A549 (cell line): ENCODE data around the gene METTL9. TPM values are rescaled to one million over a fixed set of nuclear protein-coding genes. Genes with fewer than 3 reads are reported as not detected.

Experiments used
- ATAC-seq, 2 experiments: fragments of 200-7000 bp in 1 of 2; fragments of >200 bp in 1 of 2; cut with Nextera tagmentation in 1 of 2; cut with Tn5 transposase in 1 of 2; 3 replicates each; pipeline versions ENCODE4 v1.8.0 to v1.9.1; 2018 to 2020; ENCODE audit warnings: mild to moderate bottlenecking in 1 of 2, moderate library complexity in 1 of 2
- CTCF ChIA-PET: fragments of 300-600 bp; sonication (Branson Sonifier 250); formaldehyde crosslinking; extraction: SDS; loops from one replicate; lab custom pipeline; 2021; ENCODE audit warnings: antibody characterized with exemption, inconsistent platforms; lab: Yijun Ruan, JAX
- POLR2A ChIA-PET: fragments of 350-600 bp; formaldehyde crosslinking; extraction: SDS; loops from one replicate; lab custom pipeline; 2021; ENCODE audit warnings: antibody characterized with exemption, inconsistent platforms; lab: Yijun Ruan, JAX
- DNase-seq, 2 experiments: peaks; one replicate each; pipeline versions ENCODE4 v3.0.0 to v3.0.0-alpha.2; 2011 to 2016; ENCODE audit warnings: low read depth in 1 of 2, low spot score in 1 of 2
- FAIRE-seq: peaks from 2 replicates; lab custom pipeline; 2011; peaks lifted over from hg19 to GRCh38; lab: Jason Lieb, UNC
- H3K27ac ChIP-seq, 2 experiments: fragments of >200 bp; sonication (Bioruptor Twin); formaldehyde crosslinking; 3 replicates each; pipeline ENCODE4 v1.5.1; 2016 to 2017
- H3K4me1 ChIP-seq: fragments of >200 bp; sonication (Bioruptor Twin); formaldehyde crosslinking; 3 replicates; pipeline ENCODE4 v1.6.1; 2016
- H3K4me2 ChIP-seq: fragments of >200 bp; sonication (Bioruptor Twin); formaldehyde crosslinking; 3 replicates; pipeline ENCODE4 v1.6.1; 2016
- H3K4me3 ChIP-seq: fragments of >200 bp; sonication (Bioruptor Twin); formaldehyde crosslinking; 3 replicates; pipeline ENCODE4 v1.5.1; 2016
- H3K9me3 ChIP-seq: fragments of >200 bp; sonication (Bioruptor Twin); formaldehyde crosslinking; 3 replicates; pipeline ENCODE4 v1.6.1; 2016
- ATOH8 ChIP-seq: fragments of 250-450 bp; sonication (Bioruptor Pico); IDR thresholded peaks from 2 replicates; pipeline ENCODE4 v1.5.0; 2020; ENCODE audit warnings: low read depth, mild to moderate bottlenecking, moderate library complexity
- CBX2 ChIP-seq: fragments of 200-600 bp; sonication (generic); IDR thresholded peaks from 2 replicates; pipeline ENCODE4 v1.6.1; 2016; ENCODE audit warnings: low read depth, mild to moderate bottlenecking, borderline replicate concordance
- CHD2 ChIP-seq: fragments of 150-350 bp; IDR thresholded peaks from 2 replicates; pipeline ENCODE4 v1.6.1; 2014; ENCODE audit warnings: low read length; ENCODE audit not compliant: partially characterized antibody
- CHD4 ChIP-seq: fragments of 200-600 bp; sonication (generic); IDR thresholded peaks from 2 replicates; pipeline ENCODE4 v1.6.1; 2016; ENCODE audit warnings: antibody characterized with exemption, mild to moderate bottlenecking, borderline replicate concordance
- CTCF ChIP-seq: fragments of >200 bp; sonication (Bioruptor Twin); formaldehyde crosslinking; IDR thresholded peaks from 3 replicates; pipeline ENCODE4 v1.5.1; 2016
- E2F6 ChIP-seq: IDR thresholded peaks from 2 replicates; pipeline ENCODE4 v1.6.1; 2012; ENCODE audit warnings: low read depth, borderline replicate concordance
- EHMT2 ChIP-seq: fragments of 200-600 bp; sonication (generic); IDR thresholded peaks from 2 replicates; pipeline ENCODE4 v1.6.1; 2016; ENCODE audit warnings: antibody characterized with exemption, low read depth, mild to moderate bottlenecking, moderate library complexity
- EP300 ChIP-seq, 2 experiments: fragments of >200 bp; sonication (Bioruptor Twin); formaldehyde crosslinking; IDR thresholded peaks; 2 replicates in 1 of 2; 3 replicates in 1 of 2; pipeline ENCODE4 v1.6.1; 2016 to 2017
- FOSB ChIP-seq: fragments of 250-450 bp; sonication (Bioruptor Pico); IDR thresholded peaks from 2 replicates; pipeline ENCODE4 v1.5.0; 2020; ENCODE audit warnings: mild to moderate bottlenecking, moderate library complexity
- FOXS1 ChIP-seq: fragments of 250-450 bp; sonication (Bioruptor Pico); IDR thresholded peaks from 2 replicates; pipeline ENCODE4 v1.5.0; 2020; ENCODE audit warnings: mild to moderate bottlenecking, moderate library complexity
- GATA3 ChIP-seq: IDR thresholded peaks from 2 replicates; pipeline ENCODE4 v1.6.1; 2012; ENCODE audit warnings: borderline replicate concordance
- HES2 ChIP-seq: fragments of >200 bp; sonication (Bioruptor Twin); formaldehyde crosslinking; IDR thresholded peaks from 2 replicates; pipeline ENCODE4 v1.6.1; 2016
- JUN ChIP-seq, 2 experiments: fragments of >200 bp; sonication (Bioruptor Twin); formaldehyde crosslinking; IDR thresholded peaks; 2 replicates in 1 of 2; 3 replicates in 1 of 2; pipeline ENCODE4 v1.6.1; 2016 to 2017
- JUNB ChIP-seq: fragments of >200 bp; sonication (Bioruptor Twin); formaldehyde crosslinking; IDR thresholded peaks from 2 replicates; pipeline ENCODE4 v1.6.1; 2016
- KDM1A ChIP-seq: fragments of 200-600 bp; sonication (generic); IDR thresholded peaks from 2 replicates; pipeline ENCODE4 v1.6.1; 2016; ENCODE audit warnings: low read depth, mild to moderate bottlenecking
- MYC ChIP-seq: IDR thresholded peaks from 2 replicates; pipeline ENCODE4 v1.6.1; 2012; ENCODE audit warnings: mild to moderate bottlenecking, inconsistent platforms, low read length, improper control_type of control experiment, borderline replicate concordance
- NFE2L2 ChIP-seq: fragments of 150-350 bp; conservative IDR thresholded peaks from 2 replicates; pipeline ENCODE4 v1.6.1; 2014; ENCODE audit warnings: low read length
- NPAS2 ChIP-seq: fragments of 250-450 bp; sonication (Bioruptor Pico); IDR thresholded peaks from 2 replicates; pipeline ENCODE4 v1.8.0; 2022; ENCODE audit warnings: mild to moderate bottlenecking, moderate library complexity, borderline replicate concordance
- PBX3 ChIP-seq: IDR thresholded peaks from 2 replicates; pipeline ENCODE4 v1.6.1; 2012
- RAD21 ChIP-seq, 2 experiments: fragments of >200 bp in 1 of 2; sonication (Bioruptor Twin) in 1 of 2; formaldehyde crosslinking in 1 of 2; IDR thresholded peaks in 1 of 2; conservative IDR thresholded peaks in 1 of 2; 2 replicates in 1 of 2; 3 replicates in 1 of 2; pipeline ENCODE4 v1.6.1; 2012 to 2018; ENCODE audit warnings: inconsistent platforms in 1 of 2
- RCOR1 ChIP-seq: fragments of 150-350 bp; IDR thresholded peaks from 2 replicates; pipeline ENCODE4 v1.6.1; 2014; ENCODE audit warnings: antibody characterized with exemption, low read length, low read depth
- RFX5 ChIP-seq: fragments of 450-650 bp; IDR thresholded peaks from 2 replicates; pipeline ENCODE4 v1.7.1; 2014; ENCODE audit warnings: antibody characterized with exemption, mild to moderate bottlenecking, moderate library complexity
- SMC3 ChIP-seq: fragments of >200 bp; sonication (Bioruptor Twin); formaldehyde crosslinking; IDR thresholded peaks from 3 replicates; pipeline ENCODE4 v1.6.1; 2018; ENCODE audit warnings: inconsistent platforms
- TP53 ChIP-seq: fragments of 250-450 bp; sonication (Bioruptor Pico); IDR thresholded peaks from 2 replicates; pipeline ENCODE4 v1.5.0; 2021; ENCODE audit warnings: mild to moderate bottlenecking, moderate library complexity
- ZC3H11A ChIP-seq: fragments of 450-650 bp; IDR thresholded peaks from 2 replicates; pipeline ENCODE4 v1.6.1; 2014; ENCODE audit warnings: antibody characterized with exemption, mild to moderate bottlenecking
- ZFP36 ChIP-seq: fragments of 450-650 bp; IDR thresholded peaks from 2 replicates; pipeline ENCODE4 v1.6.1; 2014; ENCODE audit warnings: borderline replicate concordance; ENCODE audit not compliant: partially characterized antibody
- ZNF302 ChIP-seq: fragments of 250-450 bp; sonication (Bioruptor Pico); IDR thresholded peaks from 2 replicates; pipeline ENCODE4 v1.9.0; 2021; ENCODE audit warnings: inconsistent platforms, mild to moderate bottlenecking, moderate library complexity
- whole genome bisulfite sequencing: methylation state at CpG from one replicate; pipeline ENCODE4 v1.1.6; 2017; ENCODE audit errors: missing lambda C conversion rate; 5-methylcytosine and 5-hydroxymethylcytosine counted together
- polyA plus RNA-seq, 4 experiments: library from polyadenylated mRNA; depleted of rRNA in 3 of 4; stranded (reverse); fragments of >200 nt; fragmentation: RNase III in 1 of 4; extraction: RNeasy Plus Mini Kit Qiagen cat#74134 plus additional on column Dnase treatment in 1 of 4; gene quantifications; 2 replicates in 3 of 4; 3 replicates in 1 of 4; pipeline ENCODE4 v1.2.3, GENCODE V29; 2011 to 2017

METTL9 gene
- polyA plus RNA-seq, 2 of the 4 experiments (the other 2 are of a cell fraction), result 72.2 to 124 TPM

GRCh38 chr16:21618281-21618680, 18.9 kb downstream of the METTL9 start:
- TF ChIP-seq TP53 (CRISPR knock-in tag) (no peak), E2F6 (no peak), NPAS2 (CRISPR knock-in tag) (no peak), ZC3H11A (no peak), RAD21 (conservative IDR thresholded peaks at IDR 0.05 in 1 of 2, IDR thresholded peaks at IDR 0.05 in 1 of 2) (no peak), CHD2 (no peak), CHD4 (no peak), KDM1A (no peak), RFX5 (no peak), PBX3 (no peak), SMC3 (no peak), MYC (no peak), GATA3 (no peak), HES2 (no peak), FOSB (no peak), JUN (IDR thresholded peaks at IDR 0.05) (no peak), RCOR1 (no peak), CTCF (no peak), EP300 (IDR thresholded peaks at IDR 0.05) (no peak)
- Histone ChIP-seq H3K4me1 (no peaks in the 10 kb centered on the region), H3K4me2 (no peak overlapping the region), H3K27ac (no peak overlapping the region), H3K4me3 (no peak overlapping the region), H3K9me3 (no peaks in the 10 kb centered on the region)
- DNase-seq (no peak), FAIRE-seq (no peak), ATAC-seq (no peak)
- POLR2A ChIA-PET, result no interaction called here
- CTCF ChIA-PET, result no interaction called here
- WGBS, result 95% methylated on average over 5 of the region's 5 CpGs

- WGBS, result 93% methylated on average over 4 of the region's 4 CpGs
- FAIRE-seq (no peak), ATAC-seq (no peak), DNase-seq (no peak)
- H3K4me2 ChIP-seq, result no peak overlapping the region
- peaks cover 3% of the 10 kb centered on the region; the same call in 1 of the 3 replicates for H3K4me1 ChIP-seq
- no peak overlapping the region for H3K27ac ChIP-seq
- TF ChIP-seq NFE2L2, result no peak
- TF ChIP-seq CBX2, result no peak
- TF ChIP-seq RAD21 (conservative IDR thresholded peaks at IDR 0.05 in 1 of 2, IDR thresholded peaks at IDR 0.05 in 1 of 2), result no peak
- no peak for TF ChIP-seq ZFP36
- no peak for TF ChIP-seq JUNB
- no peak for TF ChIP-seq ZNF302
- no peak for TF ChIP-seq FOXS1
- TF ChIP-seq RFX5, result no peak
- no peak for TF ChIP-seq ATOH8 (CRISPR knock-in tag)
- TF ChIP-seq EHMT2, result no peak
- TF ChIP-seq RCOR1, result no peak
- ChIA-PET CTCF (no interaction called here), POLR2A (no interaction called here)
- H3K4me3 ChIP-seq, result no peak overlapping the region
- no peaks in the 10 kb centered on the region for H3K9me3 ChIP-seq
These were observed 20.5 kb downstream of the METTL9 start for GRCh38 chr16:21619765-21620425.
